GM19351 (cell line): Measurements from ENCODE around the gene CCDC106.

Source experiments
- ATAC-seq: cut with Tn5 transposase; IDR thresholded peaks from one replicate; pipeline ENCODE4 v1.9.1; 2021; ENCODE audit warnings: mild to moderate bottlenecking, moderate library complexity; ENCODE audit not compliant: unreplicated experiment

The CCDC106 gene

GRCh38 chr19:55647732-55648584 lies at the start of gene CCDC106:
TSS of gene CCDC106 (plus strand) at chr19:55648212. CDS start at chr19:55649047, 835 bp downstream.
- ATAC-seq, result no peak

GRCh38 chr19:55598719-55599467 lies 49.1 kb upstream of the CCDC106 start:
- peak; percentile 55 for ATAC-seq

- ATAC-seq, result peak; percentile 50
Observed at GRCh38 chr19:55599468-55599841, 48.6 kb upstream of the CCDC106 start, which contains the start of gene FIZ1. TSS of gene FIZ1 (minus strand) at chr19:55599517. CDS start at chr19:55597865, 1,652 bp downstream.

- ATAC-seq, result peak; percentile 40
Observed at GRCh38 chr19:55599842-55600661, 48.0 kb upstream of the CCDC106 start, which contains the start of gene ZNF524. TSS of gene ZNF524 (plus strand) at chr19:55600288. CDS start at chr19:55602113, 1,825 bp downstream.

- ATAC-seq, result no peak
Observed at GRCh38 chr19:55600662-55601028, 47.4 kb upstream of the CCDC106 start.

GRCh38 chr19:55601084-55601483 lies 46.9 kb upstream of the CCDC106 start:
- ATAC-seq, result no peak

GRCh38 chr19:55602104-55603001 lies 45.7 kb upstream of the CCDC106 start:
- no peak for ATAC-seq

- no peak for ATAC-seq
Observed at GRCh38 chr19:55603115-55603514, 44.9 kb upstream of the CCDC106 start.

GRCh38 chr19:55603581-55604292 lies 44.3 kb upstream of the CCDC106 start:
- ATAC-seq, result no peak

GRCh38 chr19:55605207-55605636 lies 42.8 kb upstream of the CCDC106 start:
- peak; percentile 61 for ATAC-seq

GRCh38 chr19:55605637-55606470 lies 42.2 kb upstream of the CCDC106 start, which contains the start of gene ZNF865:
TSS of gene ZNF865 (plus strand) at chr19:55605647. CDS start at chr19:55613619, 7,972 bp downstream.
- no peak for ATAC-seq

GRCh38 chr19:55606471-55606787 lies 41.6 kb upstream of the CCDC106 start:
- ATAC-seq, result no peak

GRCh38 chr19:55606817-55607216 lies 41.2 kb upstream of the CCDC106 start:
- no peak for ATAC-seq

- ATAC-seq, result no peak
Observed at GRCh38 chr19:55609326-55609725, 38.7 kb upstream of the CCDC106 start.

GRCh38 chr19:55611300-55611982 lies 36.6 kb upstream of the CCDC106 start:
- ATAC-seq, result no peak

- no peak for ATAC-seq
Observed at GRCh38 chr19:55611983-55612645, 35.9 kb upstream of the CCDC106 start.

GRCh38 chr19:55613396-55613795 lies 34.6 kb upstream of the CCDC106 start:
- ATAC-seq, result no peak
